GM21423 (cell line): ENCODE measurements around the gene TADA3.
A peak's percentile ranks its signal among the peaks of the same experiment; 100 is the strongest.

Experiments used
- ATAC-seq: cut with Tn5 transposase; IDR thresholded peaks from one replicate; pipeline ENCODE4 v1.9.1; 2021; ENCODE audit warnings: mild to moderate bottlenecking, moderate library complexity; ENCODE audit not compliant: unreplicated experiment

The TADA3 gene

GRCh38 chr3:9810433-9810770, 18.1 kb upstream of the TADA3 start:
- ATAC-seq, result no peak

- ATAC-seq, result peak; percentile 38
Observed at GRCh38 chr3:9809615-9810432, 17.6 kb upstream of the TADA3 start, which contains the start of gene TTLL3. TSS of gene TTLL3 (plus strand) at chr3:9810262. CDS start at chr3:9810662, 400 bp downstream.

GRCh38 chr3:9809239-9809614, 17.0 kb upstream of the TADA3 start:
- no peak for ATAC-seq

- peak; percentile 57 for ATAC-seq
Observed at GRCh38 chr3:9808345-9809037, 16.2 kb upstream of the TADA3 start.

GRCh38 chr3:9807981-9808344, 15.7 kb upstream of the TADA3 start:
- ATAC-seq, result no peak

GRCh38 chr3:9806688-9807589, 14.7 kb upstream of the TADA3 start:
- no peak for ATAC-seq

GRCh38 chr3:9806137-9806536, 13.9 kb upstream of the TADA3 start:
- no peak for ATAC-seq

GRCh38 chr3:9804996-9805395, 12.7 kb upstream of the TADA3 start:
- ATAC-seq, result no peak

- ATAC-seq, result no peak
Observed at GRCh38 chr3:9803494-9803893, 11.2 kb upstream of the TADA3 start.

GRCh38 chr3:9800529-9800928, 8.3 kb upstream of the TADA3 start:
- ATAC-seq, result no peak

GRCh38 chr3:9797196-9797945, 5.1 kb upstream of the TADA3 start:
- ATAC-seq, result no peak

- ATAC-seq, result no peak
Observed at GRCh38 chr3:9795207-9795606, 2.9 kb upstream of the TADA3 start.

- no peak for ATAC-seq
Observed at GRCh38 chr3:9794400-9794799, 2.1 kb upstream of the TADA3 start.

- no peak for ATAC-seq
Observed at GRCh38 chr3:9793161-9793781, 998 bp upstream of the TADA3 start.

GRCh38 chr3:9791790-9792404, 376 bp downstream of the TADA3 start:
- no peak for ATAC-seq

- no peak for ATAC-seq
Observed at GRCh38 chr3:9791127-9791526, 1.1 kb downstream of the TADA3 start.

GRCh38 chr3:9787714-9788113, 4.6 kb downstream of the TADA3 start:
- ATAC-seq, result no peak

- ATAC-seq, result no peak
Observed at GRCh38 chr3:9786825-9787669, 5.2 kb downstream of the TADA3 start.

- ATAC-seq, result no peak
Observed at GRCh38 chr3:9786209-9786739, 6.0 kb downstream of the TADA3 start.
